ENCODE data around the gene PGM5.

The PGM5 gene

GRCh38 chr9:68533678-68534077 is 177.3 kb downstream of the PGM5 start:
- H3K9ac ChIP-seq (ENCODE audit: low read length) = no peak overlapping the region
- H3K36me3 ChIP-seq (ENCODE audit: control insufficient read depth, insufficient read depth, low read length) = peaks cover 7% of the 10 kb centered on the region
- H3K4me3 ChIP-seq (ENCODE audit: low read length) = no peak overlapping the region
- peaks cover 60% of the 10 kb centered on the region for H3K4me1 ChIP-seq (ENCODE audit: control insufficient read depth, insufficient read depth, low read length)
- peak overlapping the region; percentile 42 for H3K27ac ChIP-seq (ENCODE audit: low read depth, low read length)
- H3K27me3 ChIP-seq (ENCODE audit: control insufficient read depth, insufficient read depth, low read length) = no peaks in the 10 kb centered on the region

- Histone ChIP-seq H3K36me3 (ENCODE audit: control insufficient read depth, insufficient read depth, low read length) (no peaks in the 10 kb centered on the region), H3K27me3 (ENCODE audit: control insufficient read depth, insufficient read depth, low read length) (no peaks in the 10 kb centered on the region), H3K27ac (ENCODE audit: low read depth, low read length) (peak overlapping the region; percentile 82), H3K9ac (ENCODE audit: low read length) (no peak overlapping the region), H3K4me3 (ENCODE audit: low read length) (no peak overlapping the region), H3K4me1 (ENCODE audit: control insufficient read depth, insufficient read depth, low read length) (peaks cover 58% of the 10 kb centered on the region)
These were observed 180.6 kb downstream of the PGM5 start for GRCh38 chr9:68536876-68537615.

GRCh38 chr9:68537616-68537880 is 181.1 kb downstream of the PGM5 start:
- H3K27ac ChIP-seq (ENCODE audit: low read depth, low read length) = peak overlapping the region; percentile 82
- no peaks in the 10 kb centered on the region for H3K36me3 ChIP-seq (ENCODE audit: control insufficient read depth, insufficient read depth, low read length)
- H3K27me3 ChIP-seq (ENCODE audit: control insufficient read depth, insufficient read depth, low read length) = no peaks in the 10 kb centered on the region
- no peak overlapping the region for H3K9ac ChIP-seq (ENCODE audit: low read length)
- no peak overlapping the region for H3K4me3 ChIP-seq (ENCODE audit: low read length)
- H3K4me1 ChIP-seq (ENCODE audit: control insufficient read depth, insufficient read depth, low read length) = peaks cover 60% of the 10 kb centered on the region

- peaks cover 58% of the 10 kb centered on the region for H3K4me1 ChIP-seq (ENCODE audit: control insufficient read depth, insufficient read depth, low read length)
- no peak overlapping the region for H3K9ac ChIP-seq (ENCODE audit: low read length)
- peak overlapping the region; percentile 82 for H3K27ac ChIP-seq (ENCODE audit: low read depth, low read length)
- no peaks in the 10 kb centered on the region for H3K27me3 ChIP-seq (ENCODE audit: control insufficient read depth, insufficient read depth, low read length)
- no peaks in the 10 kb centered on the region for H3K36me3 ChIP-seq (ENCODE audit: control insufficient read depth, insufficient read depth, low read length)
- no peak overlapping the region for H3K4me3 ChIP-seq (ENCODE audit: low read length)
These were observed 181.8 kb downstream of the PGM5 start for GRCh38 chr9:68538200-68538599.

- peak within 1 kb of the TSS; percentile 23 for H3K4me3 ChIP-seq (ENCODE audit: low read length)
- no peaks in the 10 kb centered on the region for H3K27me3 ChIP-seq (ENCODE audit: control insufficient read depth, insufficient read depth, low read length)
- H3K4me1 ChIP-seq (ENCODE audit: control insufficient read depth, insufficient read depth, low read length) = peaks cover 38% of the 10 kb centered on the region
- no peaks in the 10 kb centered on the region for H3K36me3 ChIP-seq (ENCODE audit: control insufficient read depth, insufficient read depth, low read length)
- H3K27ac ChIP-seq (ENCODE audit: low read depth, low read length) = peak within 1 kb of the TSS; percentile 69
- H3K9ac ChIP-seq (ENCODE audit: low read length) = no peak within 1 kb of the TSS
These were observed 184.5 kb downstream of the PGM5 start, which contains the start of gene TMEM252 for GRCh38 chr9:68540712-68541535. TSS of gene TMEM252 (minus strand) at chr9:68540883. CDS start at chr9:68540814, 69 bp downstream.

GRCh38 chr9:68541568-68541967 is 185.2 kb downstream of the PGM5 start:
- Histone ChIP-seq H3K4me1 (ENCODE audit: control insufficient read depth, insufficient read depth, low read length) (peaks cover 36% of the 10 kb centered on the region), H3K27ac (ENCODE audit: low read depth, low read length) (peak overlapping the region; percentile 69)

GRCh38 chr9:68545033-68545705 is 188.8 kb downstream of the PGM5 start:
- no peak overlapping the region for H3K27ac ChIP-seq (ENCODE audit: low read depth, low read length)
- no peaks in the 10 kb centered on the region for H3K36me3 ChIP-seq (ENCODE audit: control insufficient read depth, insufficient read depth, low read length)
- no peak overlapping the region for H3K9ac ChIP-seq (ENCODE audit: low read length)
- H3K4me3 ChIP-seq (ENCODE audit: low read length) = no peak overlapping the region
- H3K4me1 ChIP-seq (ENCODE audit: control insufficient read depth, insufficient read depth, low read length) = peaks cover 22% of the 10 kb centered on the region
- H3K27me3 ChIP-seq (ENCODE audit: control insufficient read depth, insufficient read depth, low read length) = no peaks in the 10 kb centered on the region

More at GRCh38 chr9:68541568-68541967, 185.2 kb downstream of the PGM5 start:
- no peaks in the 10 kb centered on the region for H3K27me3 ChIP-seq (ENCODE audit: control insufficient read depth, insufficient read depth, low read length)
- no peak overlapping the region for H3K4me3 ChIP-seq (ENCODE audit: low read length)
- no peak overlapping the region for H3K9ac ChIP-seq (ENCODE audit: low read length)
- H3K36me3 ChIP-seq (ENCODE audit: control insufficient read depth, insufficient read depth, low read length) = no peaks in the 10 kb centered on the region

- Histone ChIP-seq H3K36me3 (ENCODE audit: control insufficient read depth, insufficient read depth, low read length) (no peaks in the 10 kb centered on the region), H3K4me1 (ENCODE audit: control insufficient read depth, insufficient read depth, low read length) (peaks cover 17% of the 10 kb centered on the region), H3K4me3 (ENCODE audit: low read length) (no peak overlapping the region), H3K27ac (ENCODE audit: low read depth, low read length) (peak overlapping the region; percentile 12), H3K27me3 (ENCODE audit: control insufficient read depth, insufficient read depth, low read length) (no peaks in the 10 kb centered on the region), H3K9ac (ENCODE audit: low read length) (no peak overlapping the region)
These were observed 190.4 kb downstream of the PGM5 start for GRCh38 chr9:68546596-68547390.

GRCh38 chr9:68547417-68547816 is 191.0 kb downstream of the PGM5 start:
- Histone ChIP-seq H3K27ac (ENCODE audit: low read depth, low read length) (peak overlapping the region; percentile 12), H3K4me3 (ENCODE audit: low read length) (no peak overlapping the region), H3K36me3 (ENCODE audit: control insufficient read depth, insufficient read depth, low read length) (no peaks in the 10 kb centered on the region), H3K27me3 (ENCODE audit: control insufficient read depth, insufficient read depth, low read length) (no peaks in the 10 kb centered on the region), H3K4me1 (ENCODE audit: control insufficient read depth, insufficient read depth, low read length) (peaks cover 18% of the 10 kb centered on the region), H3K9ac (ENCODE audit: low read length) (no peak overlapping the region)

GRCh38 chr9:68548241-68548640 is 191.8 kb downstream of the PGM5 start:
- Histone ChIP-seq H3K36me3 (ENCODE audit: control insufficient read depth, insufficient read depth, low read length) (no peaks in the 10 kb centered on the region), H3K27ac (ENCODE audit: low read depth, low read length) (no peak overlapping the region), H3K4me3 (ENCODE audit: low read length) (no peak overlapping the region)

GRCh38 chr9:68551191-68551590 is 194.8 kb downstream of the PGM5 start:
- peaks cover 30% of the 10 kb centered on the region for H3K4me1 ChIP-seq (ENCODE audit: control insufficient read depth, insufficient read depth, low read length)
- H3K27me3 ChIP-seq (ENCODE audit: control insufficient read depth, insufficient read depth, low read length) = no peaks in the 10 kb centered on the region
- H3K36me3 ChIP-seq (ENCODE audit: control insufficient read depth, insufficient read depth, low read length) = no peaks in the 10 kb centered on the region
- no peak overlapping the region for H3K9ac ChIP-seq (ENCODE audit: low read length)
- no peak overlapping the region for H3K4me3 ChIP-seq (ENCODE audit: low read length)
- peak overlapping the region; percentile 83 for H3K27ac ChIP-seq (ENCODE audit: low read depth, low read length)

More at GRCh38 chr9:68548241-68548640, 191.8 kb downstream of the PGM5 start:
- Histone ChIP-seq H3K9ac (ENCODE audit: low read length) (no peak overlapping the region), H3K4me1 (ENCODE audit: control insufficient read depth, insufficient read depth, low read length) (peaks cover 24% of the 10 kb centered on the region), H3K27me3 (ENCODE audit: control insufficient read depth, insufficient read depth, low read length) (no peaks in the 10 kb centered on the region)

All from rectal smooth muscle tissue (tissue), 1 donor.